HFF-Myc (cell line): ENCODE data around the gene PLEKHN1.
"Not testable (repeated sequence)": the region's sequence is repeated elsewhere in the genome, so short reads cannot be mapped to it uniquely, and the experiment has no call there.

Source experiments
- DNase-seq: peaks from one replicate; pipeline ENCODE4 v3.0.0-alpha.2; 2011; ENCODE audit warnings: low read depth; ENCODE audit errors: extremely low read depth
- H3K4me3 ChIP-seq: replicated peaks from 2 replicates; pipeline ENCODE4 v1.5.1; 2011; ENCODE audit warnings: low read depth, mild to moderate bottlenecking, control low read depth, low read length
- TF ChIP-seq, protein P1 (sequence below): IDR thresholded peaks from 2 replicates; pipeline ENCODE4 v1.5.1; 2012; ENCODE audit warnings: mild to moderate bottlenecking, low read depth, low read length, control low read depth; ENCODE audit errors: missing control alignments

Gene PLEKHN1

DNA sequence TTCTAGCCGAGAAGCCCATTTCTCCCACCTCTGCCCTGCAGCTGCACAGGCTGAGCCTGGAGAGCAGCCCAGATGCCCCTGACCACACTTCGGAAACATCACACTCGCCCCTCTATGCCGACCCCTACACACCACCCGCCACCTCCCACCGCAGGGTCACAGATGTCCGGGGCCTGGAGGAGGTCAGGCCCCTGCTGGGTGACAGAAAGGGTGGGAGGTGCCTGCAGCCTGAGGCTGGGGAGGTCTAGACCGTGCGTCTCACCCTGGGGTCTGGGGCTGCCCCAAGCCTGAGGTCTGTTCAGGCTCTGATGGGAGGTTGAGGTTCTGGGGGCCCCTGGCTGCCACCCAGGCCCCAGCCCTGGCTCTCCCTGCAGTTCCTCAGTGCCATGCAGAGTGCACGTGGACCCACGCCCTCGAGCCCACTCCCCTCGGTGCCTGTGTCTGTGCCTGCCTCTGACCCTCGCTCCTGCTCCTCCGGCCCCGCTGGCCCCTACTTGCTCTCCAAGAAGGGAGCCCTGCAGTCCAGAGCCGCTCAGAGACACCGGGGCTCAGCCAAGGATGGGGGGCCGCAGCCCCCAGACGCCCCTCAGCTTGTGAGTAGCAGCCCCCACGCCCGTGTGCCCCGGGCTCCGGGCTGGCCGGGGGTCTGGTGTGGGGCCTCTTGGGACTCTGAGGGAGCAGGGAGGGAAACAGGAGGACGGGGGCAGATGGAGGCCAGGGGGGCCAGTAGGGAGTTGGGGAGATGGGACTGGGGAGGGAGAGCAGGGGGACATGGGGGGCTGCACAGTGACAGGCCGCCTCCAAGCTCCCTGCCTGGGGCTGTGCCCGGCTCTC is 7.4 kb downstream of the PLEKHN1 start:
- no peak for DNase-seq
- no peak overlapping the region for H3K4me3 ChIP-seq
- TF ChIP-seq, protein P1, sequence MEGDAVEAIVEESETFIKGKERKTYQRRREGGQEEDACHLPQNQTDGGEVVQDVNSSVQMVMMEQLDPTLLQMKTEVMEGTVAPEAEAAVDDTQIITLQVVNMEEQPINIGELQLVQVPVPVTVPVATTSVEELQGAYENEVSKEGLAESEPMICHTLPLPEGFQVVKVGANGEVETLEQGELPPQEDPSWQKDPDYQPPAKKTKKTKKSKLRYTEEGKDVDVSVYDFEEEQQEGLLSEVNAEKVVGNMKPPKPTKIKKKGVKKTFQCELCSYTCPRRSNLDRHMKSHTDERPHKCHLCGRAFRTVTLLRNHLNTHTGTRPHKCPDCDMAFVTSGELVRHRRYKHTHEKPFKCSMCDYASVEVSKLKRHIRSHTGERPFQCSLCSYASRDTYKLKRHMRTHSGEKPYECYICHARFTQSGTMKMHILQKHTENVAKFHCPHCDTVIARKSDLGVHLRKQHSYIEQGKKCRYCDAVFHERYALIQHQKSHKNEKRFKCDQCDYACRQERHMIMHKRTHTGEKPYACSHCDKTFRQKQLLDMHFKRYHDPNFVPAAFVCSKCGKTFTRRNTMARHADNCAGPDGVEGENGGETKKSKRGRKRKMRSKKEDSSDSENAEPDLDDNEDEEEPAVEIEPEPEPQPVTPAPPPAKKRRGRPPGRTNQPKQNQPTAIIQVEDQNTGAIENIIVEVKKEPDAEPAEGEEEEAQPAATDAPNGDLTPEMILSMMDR, result no peak

GRCh38 chr1:974293-974640 is 8.0 kb downstream of the PLEKHN1 start:
- no peak overlapping the region for H3K4me3 ChIP-seq
- no peak for DNase-seq
- TF ChIP-seq, protein P1, result no peak

- DNase-seq, result no peak
- no peak overlapping the region for H3K4me3 ChIP-seq
Observed at GRCh38 chr1:974687-975328, 8.5 kb downstream of the PLEKHN1 start.

GRCh38 chr1:975365-975764 is 9.1 kb downstream of the PLEKHN1 start:
- TF ChIP-seq, protein P1, result no peak
- DNase-seq, result no peak
- H3K4me3 ChIP-seq, result no peak overlapping the region

More at GRCh38 chr1:974687-975328, 8.5 kb downstream of the PLEKHN1 start:
- TF ChIP-seq, protein P1, result no peak

GRCh38 chr1:975896-976683 is 9.8 kb downstream of the PLEKHN1 start:
- TF ChIP-seq, protein P1, result peak; percentile 55
- no peak overlapping the region for H3K4me3 ChIP-seq
- DNase-seq, result no peak

DNA sequence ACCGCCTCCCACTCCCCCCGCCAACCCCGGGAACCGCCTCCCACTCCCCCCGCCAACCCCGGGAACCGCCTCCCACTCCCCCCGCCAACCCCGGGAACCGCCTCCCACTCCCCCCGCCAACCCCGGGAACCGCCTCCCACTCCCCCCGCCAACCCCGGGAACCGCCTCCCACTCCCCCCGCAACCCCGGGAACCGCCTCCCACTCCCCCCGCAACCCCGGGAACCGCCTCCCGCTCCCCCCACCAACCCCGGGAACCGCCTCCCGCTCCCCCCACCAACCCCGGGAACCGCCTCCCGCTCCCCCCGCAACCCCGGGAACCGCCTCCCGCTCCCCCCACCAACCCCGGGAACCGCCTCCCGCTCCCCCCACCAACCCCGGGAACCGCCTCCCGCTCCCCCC is 10.5 kb downstream of the PLEKHN1 start:
- not testable (repeated sequence) for H3K4me3 ChIP-seq, DNase-seq

GRCh38 chr1:978069-978834 is 12.0 kb downstream of the PLEKHN1 start:
- H3K4me3 ChIP-seq, result no peak overlapping the region
- TF ChIP-seq, protein P1, result no peak
- no peak for DNase-seq
